Measurements from ENCODE around the gene FOXO3. TPM values are rescaled to one million over a fixed set of nuclear protein-coding genes. Genes with fewer than 3 reads are reported as not detected.

FOXO3 gene
- total and polyA plus RNA-seq, 2 of the 8 experiments (the other 6 are each of a cell fraction or from before 2014, with no cell fraction given) = 13.1 to 19.3 TPM

DNA sequence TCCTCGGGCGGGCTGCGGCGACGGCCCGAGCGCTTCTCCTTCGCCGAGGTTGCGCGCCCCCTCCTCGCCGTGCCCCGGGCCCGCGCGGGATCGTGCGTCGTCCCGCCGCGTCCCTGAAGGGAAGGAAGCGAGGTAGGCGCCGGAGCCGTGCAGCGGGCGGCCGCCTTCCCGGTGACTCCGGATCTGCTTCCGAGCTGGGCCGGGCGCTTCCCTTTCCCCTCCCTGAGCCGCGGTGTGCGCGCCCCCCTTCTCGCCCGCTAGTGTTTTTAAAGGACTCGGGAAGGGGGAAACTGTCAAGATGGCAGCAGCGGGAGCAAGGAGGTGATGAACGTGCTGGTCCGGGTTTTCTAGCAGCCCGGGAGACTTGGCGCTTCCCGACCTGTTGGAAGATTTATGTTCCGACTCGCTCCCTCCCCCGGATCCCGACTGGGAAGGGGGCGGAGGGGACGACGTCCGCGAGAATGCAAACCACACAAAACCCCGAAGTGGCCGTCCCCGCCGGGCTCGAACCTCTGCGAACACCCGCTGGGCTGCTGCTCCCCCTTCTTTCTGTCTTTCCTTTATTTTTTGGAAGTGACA is 744 bp upstream of the FOXO3 start (continued):
- TF ChIP-seq E2F6 (IDR thresholded peaks at IDR 0.05) (peak; percentile 64; the same call in 1 of the 2 replicates), MAFK (IDR thresholded peaks at IDR 0.05; ENCODE audit: low read depth, low read length) (no peak), USF2 (IDR thresholded peaks at IDR 0.05; ENCODE audit: low read length) (no peak), EP300 (IDR thresholded peaks at IDR 0.05; ENCODE audit: borderline replicate concordance in 1 of 2, low read depth in 2 of 2, low read length in 2 of 2) (no peak), POLR2AphosphoS5 (IDR thresholded peaks at IDR 0.05; ENCODE audit: low read depth, low read length) (no peak), SP1 (IDR thresholded peaks at IDR 0.05; ENCODE audit: low read depth, low read length) (peak; percentile 92), CREB1 (IDR thresholded peaks at IDR 0.05) (peak; percentile 41; the same call in 1 of the 2 replicates), RBBP5 (IDR thresholded peaks at IDR 0.05; ENCODE audit: borderline replicate concordance, low read depth, low read length) (peak; percentile 87), BACH1 (IDR thresholded peaks at IDR 0.05; ENCODE audit: low read length) (no peak)
- TF ChIP-seq, protein P1, sequence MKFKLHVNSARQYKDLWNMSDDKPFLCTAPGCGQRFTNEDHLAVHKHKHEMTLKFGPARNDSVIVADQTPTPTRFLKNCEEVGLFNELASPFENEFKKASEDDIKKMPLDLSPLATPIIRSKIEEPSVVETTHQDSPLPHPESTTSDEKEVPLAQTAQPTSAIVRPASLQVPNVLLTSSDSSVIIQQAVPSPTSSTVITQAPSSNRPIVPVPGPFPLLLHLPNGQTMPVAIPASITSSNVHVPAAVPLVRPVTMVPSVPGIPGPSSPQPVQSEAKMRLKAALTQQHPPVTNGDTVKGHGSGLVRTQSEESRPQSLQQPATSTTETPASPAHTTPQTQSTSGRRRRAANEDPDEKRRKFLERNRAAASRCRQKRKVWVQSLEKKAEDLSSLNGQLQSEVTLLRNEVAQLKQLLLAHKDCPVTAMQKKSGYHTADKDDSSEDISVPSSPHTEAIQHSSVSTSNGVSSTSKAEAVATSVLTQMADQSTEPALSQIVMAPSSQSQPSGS (IDR thresholded peaks at IDR 0.05; ENCODE audit: low read length) = peak; percentile 86
